Stomach smooth muscle (tissue), 2 donors: Measurements from ENCODE around the gene DMBT1.

Experiments
- H3K27ac ChIP-seq: one replicate; pipeline ENCODE4 v1.7.0; 2013; ENCODE audit warnings: mild to moderate bottlenecking, low read length, inconsistent platforms
- H3K27me3 ChIP-seq, 2 donors: one replicate each; pipeline ENCODE4 v1.7.0; 2013; ENCODE audit warnings: low read length in 2 of 2; ENCODE audit not compliant: insufficient read depth in 2 of 2, control insufficient read depth in 1 of 2
- H3K36me3 ChIP-seq, 2 donors: one replicate each; pipeline ENCODE4 v1.7.0; 2013; ENCODE audit warnings: low read length in 2 of 2; ENCODE audit not compliant: control insufficient read depth in 2 of 2, insufficient read depth in 2 of 2
- H3K4me1 ChIP-seq: one replicate; pipeline ENCODE4 v1.7.0; 2013; ENCODE audit warnings: low read length; ENCODE audit not compliant: control insufficient read depth, insufficient read depth
- H3K4me3 ChIP-seq, 2 donors: one replicate each; pipeline ENCODE4 v1.7.0; 2013; ENCODE audit warnings: low read length in 2 of 2
- H3K9ac ChIP-seq, 2 donors: one replicate each; pipeline ENCODE4 v1.7.0; 2013; ENCODE audit warnings: low read length in 2 of 2, mild to moderate bottlenecking in 1 of 2
- H3K9me3 ChIP-seq, 2 donors: one replicate each; pipeline ENCODE4 v1.7.0; 2013; ENCODE audit warnings: low read length in 2 of 2; ENCODE audit not compliant: control insufficient read depth in 2 of 2
- donor health status: healthy.
- donor health status: Pancreatic carcinoma.

Gene DMBT1

GRCh38 chr10:122525788-122526187 is 34.8 kb upstream of the DMBT1 start:
- no peaks in the 10 kb centered on the region for H3K4me1 ChIP-seq
- H3K36me3 ChIP-seq: no peaks in the 10 kb centered on the region
- H3K27ac ChIP-seq: no peak overlapping the region
- H3K9ac ChIP-seq: no peak overlapping the region
- H3K9me3 ChIP-seq: no peaks in the 10 kb centered on the region
- peaks cover 0 to 2% of the 10 kb centered on the region in 2 donors for H3K27me3 ChIP-seq
- H3K4me3 ChIP-seq: no peak overlapping the region

GRCh38 chr10:122526892-122527291 is 33.7 kb upstream of the DMBT1 start:
- H3K9ac ChIP-seq: no peak overlapping the region
- H3K27me3 ChIP-seq: peaks cover 0 to 4% of the 10 kb centered on the region in 2 donors
- H3K36me3 ChIP-seq: no peaks in the 10 kb centered on the region
- H3K4me1 ChIP-seq: no peaks in the 10 kb centered on the region
- no peak overlapping the region for H3K4me3 ChIP-seq
- no peaks in the 10 kb centered on the region for H3K9me3 ChIP-seq
- no peak overlapping the region for H3K27ac ChIP-seq

DNA sequence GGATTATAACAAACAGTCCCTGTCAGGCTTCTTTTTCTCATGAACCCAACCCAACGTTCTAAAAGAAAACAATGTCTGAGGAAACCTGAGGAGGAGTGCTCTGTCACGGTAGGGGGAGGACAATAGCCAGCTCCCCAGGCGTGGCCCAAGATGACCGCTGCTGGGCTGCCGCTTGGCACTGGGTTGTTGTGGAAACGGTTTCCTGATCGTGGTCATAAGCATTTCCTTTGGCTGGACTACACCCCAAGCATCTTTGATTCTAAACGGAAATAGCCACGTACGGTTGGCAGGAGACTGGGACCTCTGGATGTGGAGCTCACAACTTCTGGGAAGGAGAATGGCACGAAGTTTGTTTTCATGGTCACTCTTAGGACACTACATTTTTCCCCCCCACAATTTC is 30.4 kb upstream of the DMBT1 start:
- Histone ChIP-seq H3K9me3 (no peaks in the 10 kb centered on the region), H3K36me3 (no peaks in the 10 kb centered on the region), H3K4me1 (no peaks in the 10 kb centered on the region), H3K4me3 (no peak overlapping the region), H3K9ac (no peak overlapping the region), H3K27ac (no peak overlapping the region), H3K27me3 (peaks cover 0 to 2% of the 10 kb centered on the region in 2 donors)

DNA sequence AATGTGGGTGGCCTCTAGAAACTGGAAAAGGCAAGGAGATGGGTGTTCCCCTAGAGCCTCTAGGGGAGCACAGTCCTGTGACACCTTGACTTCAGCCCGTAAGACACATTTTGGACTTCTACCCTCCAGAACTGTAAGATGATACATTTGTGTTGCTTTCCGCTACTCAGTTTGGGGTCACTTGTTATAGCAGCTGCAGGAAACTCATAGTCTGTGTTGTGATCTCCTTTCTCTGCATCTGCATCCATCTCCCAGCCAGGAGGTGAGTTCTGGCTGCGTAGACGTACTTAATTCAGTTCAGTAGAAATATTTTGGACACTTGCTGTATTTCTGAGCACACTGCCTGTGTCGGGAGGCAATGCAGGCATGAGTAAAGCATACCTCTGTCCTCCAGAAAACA is 29.3 kb upstream of the DMBT1 start:
- H3K9me3 ChIP-seq: no peaks in the 10 kb centered on the region

GRCh38 chr10:122531939-122532338 is 28.6 kb upstream of the DMBT1 start:
- no peak overlapping the region for H3K9ac ChIP-seq
- no peak overlapping the region for H3K27ac ChIP-seq
- H3K27me3 ChIP-seq: peaks cover 0 to 2% of the 10 kb centered on the region in 2 donors
- H3K4me1 ChIP-seq: no peaks in the 10 kb centered on the region
- no peak overlapping the region for H3K4me3 ChIP-seq
- no peaks in the 10 kb centered on the region for H3K9me3 ChIP-seq
- no peaks in the 10 kb centered on the region for H3K36me3 ChIP-seq

More for the DNA sequence above, 29.3 kb upstream of the DMBT1 start:
- Histone ChIP-seq H3K4me3 (no peak overlapping the region), H3K9ac (no peak overlapping the region), H3K4me1 (no peaks in the 10 kb centered on the region), H3K27ac (no peak overlapping the region), H3K36me3 (no peaks in the 10 kb centered on the region), H3K27me3 (peaks cover 0 to 2% of the 10 kb centered on the region in 2 donors)

DNA sequence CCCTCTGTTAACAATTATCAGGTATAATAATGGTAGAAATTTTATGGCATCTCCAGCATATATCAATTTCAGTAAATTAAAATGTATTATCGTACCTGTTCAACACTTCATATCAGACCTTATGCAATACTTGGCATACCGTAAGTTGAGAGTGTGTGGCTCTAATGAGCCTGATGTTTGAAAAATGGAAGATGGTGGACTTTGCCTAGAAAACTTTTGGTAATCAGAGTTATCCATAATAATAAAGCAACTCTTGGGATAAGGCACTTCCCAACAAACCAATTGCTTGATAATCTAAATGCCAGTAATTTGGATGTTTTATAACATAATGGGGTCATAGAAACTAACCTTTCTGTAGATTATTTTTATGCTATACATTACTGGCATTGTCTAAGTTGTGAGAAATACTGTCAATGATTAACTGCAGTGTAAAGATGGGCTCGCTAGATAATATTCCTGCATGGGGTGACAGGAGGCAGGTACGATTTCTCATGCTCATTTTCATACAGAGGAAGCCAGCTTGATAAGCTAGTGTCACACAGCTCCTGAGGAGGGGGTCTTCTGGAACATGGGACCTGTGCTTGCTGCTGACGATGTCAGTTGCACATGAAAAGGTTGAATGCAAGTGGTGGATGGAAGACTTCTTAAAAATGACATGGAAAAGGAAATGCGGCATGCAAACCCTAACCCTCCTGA is 27.8 kb upstream of the DMBT1 start:
- H3K9me3 ChIP-seq: no peaks in the 10 kb centered on the region
- no peak overlapping the region for H3K9ac ChIP-seq
- H3K27me3 ChIP-seq: peaks cover 0 to 2% of the 10 kb centered on the region in 2 donors
- no peak overlapping the region for H3K4me3 ChIP-seq
- H3K4me1 ChIP-seq: no peaks in the 10 kb centered on the region
- H3K36me3 ChIP-seq: no peaks in the 10 kb centered on the region
- no peak overlapping the region for H3K27ac ChIP-seq

GRCh38 chr10:122537545-122537944 is 23.0 kb upstream of the DMBT1 start:
- Histone ChIP-seq H3K27ac (no peak overlapping the region), H3K9ac (no peak overlapping the region), H3K4me3 (no peak overlapping the region), H3K9me3 (no peaks in the 10 kb centered on the region), H3K4me1 (no peaks in the 10 kb centered on the region), H3K36me3 (no peaks in the 10 kb centered on the region), H3K27me3 (no peaks in the 10 kb centered on the region)

GRCh38 chr10:122541541-122542002 is 19.0 kb upstream of the DMBT1 start:
- H3K4me1 ChIP-seq: no peaks in the 10 kb centered on the region
- H3K4me3 ChIP-seq: no peak overlapping the region
- no peaks in the 10 kb centered on the region for H3K36me3 ChIP-seq
- H3K9me3 ChIP-seq: no peaks in the 10 kb centered on the region
- no peak overlapping the region for H3K27ac ChIP-seq
- H3K9ac ChIP-seq: no peak overlapping the region
- H3K27me3 ChIP-seq: no peaks in the 10 kb centered on the region

GRCh38 chr10:122543676-122544445 is 16.7 kb upstream of the DMBT1 start:
- Histone ChIP-seq H3K9ac (no peak overlapping the region), H3K4me3 (no peak overlapping the region), H3K4me1 (no peaks in the 10 kb centered on the region), H3K27ac (no peak overlapping the region), H3K36me3 (no peaks in the 10 kb centered on the region), H3K9me3 (no peaks in the 10 kb centered on the region), H3K27me3 (no peaks in the 10 kb centered on the region)

- Histone ChIP-seq H3K27ac (no peak overlapping the region), H3K36me3 (no peaks in the 10 kb centered on the region), H3K9me3 (no peaks in the 10 kb centered on the region), H3K27me3 (no peaks in the 10 kb centered on the region), H3K4me1 (no peaks in the 10 kb centered on the region), H3K9ac (no peak overlapping the region), H3K4me3 (no peak overlapping the region)
Observed at GRCh38 chr10:122544493-122544892, 16.1 kb upstream of the DMBT1 start.

GRCh38 chr10:122546242-122546641 is 14.3 kb upstream of the DMBT1 start:
- H3K9ac ChIP-seq: no peak overlapping the region
- H3K4me1 ChIP-seq: no peaks in the 10 kb centered on the region
- H3K9me3 ChIP-seq: no peaks in the 10 kb centered on the region
- H3K27me3 ChIP-seq: no peaks in the 10 kb centered on the region
- H3K36me3 ChIP-seq: no peaks in the 10 kb centered on the region
- no peak overlapping the region for H3K4me3 ChIP-seq
- H3K27ac ChIP-seq: no peak overlapping the region
